IgD-negative memory B cell (primary cell): ENCODE data around the gene ASB6. TPM values are rescaled to one million over a fixed set of nuclear protein-coding genes. Genes with fewer than 3 reads are reported as not detected.

ENCODE experiments used
- H3K27ac Mint-ChIP-seq, 3 donors: one replicate each; pipeline ENCODE4 v1.8.0; 2020 to 2022; ENCODE audit warnings: mild to moderate bottlenecking in 3 of 3, mixed read lengths in 3 of 3, moderate library complexity in 1 of 3
- H3K27me3 Mint-ChIP-seq: one replicate; pipeline ENCODE4 v1.8.0; 2021; ENCODE audit warnings: mixed read lengths
- H3K36me3 Mint-ChIP-seq: one replicate; pipeline ENCODE4 v1.8.0; 2020; ENCODE audit warnings: mild to moderate bottlenecking, mixed read lengths
- H3K4me1 Mint-ChIP-seq, 3 donors: one replicate each; pipeline ENCODE4 v1.8.0; 2020 to 2022; ENCODE audit warnings: mixed read lengths in 3 of 3, mild to moderate bottlenecking in 1 of 3
- H3K4me3 Mint-ChIP-seq, 4 donors: one replicate each; pipeline ENCODE4 v1.8.0; 2020 to 2022; ENCODE audit warnings: mild to moderate bottlenecking in 4 of 4, mixed read lengths in 4 of 4, moderate library complexity in 3 of 4
- H3K9me3 Mint-ChIP-seq, 3 donors: one replicate each; pipeline ENCODE4 v1.8.0; 2020 to 2021; ENCODE audit warnings: mixed read lengths in 3 of 3, mild to moderate bottlenecking in 1 of 3
- polyA plus RNA-seq: library from polyadenylated mRNA; unstranded; fragments of 300-500 nt; fragmentation: Illumina TruSeq; gene quantifications from one replicate; pipeline ENCODE4 v1.2.3, GENCODE V29; 2021

Gene ASB6
- polyA plus RNA-seq, 1 donor from 2014 or later: 27.2 TPM

- peaks cover 24 to 38% (median 33%) of the 10 kb centered on the region in 3 donors for H3K4me1 Mint-ChIP-seq
- peak overlapping the region in 2 of 4 donors; percentile 57 to 76 for H3K4me3 Mint-ChIP-seq
- H3K36me3 Mint-ChIP-seq: no peaks in the 10 kb centered on the region
- H3K9me3 Mint-ChIP-seq: no peaks in the 10 kb centered on the region
- H3K27me3 Mint-ChIP-seq: no peaks in the 10 kb centered on the region
- peak overlapping the region in 2 of 3 donors; percentile 81 to 91 for H3K27ac Mint-ChIP-seq
These were observed 10.8 kb downstream of the ASB6 start for GRCh38 chr9:129630967-129631673.

- H3K27ac Mint-ChIP-seq: peak overlapping the region; percentile 31 to 79 (median 67)
- no peaks in the 10 kb centered on the region for H3K9me3 Mint-ChIP-seq
- H3K36me3 Mint-ChIP-seq: no peaks in the 10 kb centered on the region
- H3K27me3 Mint-ChIP-seq: no peaks in the 10 kb centered on the region
- H3K4me3 Mint-ChIP-seq: peak overlapping the region in 2 of 4 donors; percentile 47 to 95
- H3K4me1 Mint-ChIP-seq: peaks cover 25 to 45% (median 39%) of the 10 kb centered on the region in 3 donors
These were observed 12.6 kb downstream of the ASB6 start for GRCh38 chr9:129629251-129629820.

GRCh38 chr9:129628709-129629108 is 13.2 kb downstream of the ASB6 start:
- Mint-ChIP-seq H3K9me3 (no peaks in the 10 kb centered on the region), H3K36me3 (no peaks in the 10 kb centered on the region), H3K4me1 (peaks cover 29 to 49% (median 41%) of the 10 kb centered on the region in 3 donors), H3K4me3 (peak overlapping the region in 3 of 4 donors; percentile 22 to 95 (median 47)), H3K27me3 (no peaks in the 10 kb centered on the region), H3K27ac (peak overlapping the region in 2 of 3 donors; percentile 31 to 100)

GRCh38 chr9:129627556-129628440 is 14.2 kb downstream of the ASB6 start:
- no peaks in the 10 kb centered on the region for H3K9me3 Mint-ChIP-seq
- H3K4me3 Mint-ChIP-seq: peak overlapping the region; percentile 88 to 98 (median 94)
- H3K27ac Mint-ChIP-seq: peak overlapping the region; percentile 95 to 100 (median 98)
- peaks cover 5% of the 10 kb centered on the region for H3K27me3 Mint-ChIP-seq
- H3K36me3 Mint-ChIP-seq: no peaks in the 10 kb centered on the region
- H3K4me1 Mint-ChIP-seq: peaks cover 29 to 49% (median 41%) of the 10 kb centered on the region in 3 donors

DNA sequence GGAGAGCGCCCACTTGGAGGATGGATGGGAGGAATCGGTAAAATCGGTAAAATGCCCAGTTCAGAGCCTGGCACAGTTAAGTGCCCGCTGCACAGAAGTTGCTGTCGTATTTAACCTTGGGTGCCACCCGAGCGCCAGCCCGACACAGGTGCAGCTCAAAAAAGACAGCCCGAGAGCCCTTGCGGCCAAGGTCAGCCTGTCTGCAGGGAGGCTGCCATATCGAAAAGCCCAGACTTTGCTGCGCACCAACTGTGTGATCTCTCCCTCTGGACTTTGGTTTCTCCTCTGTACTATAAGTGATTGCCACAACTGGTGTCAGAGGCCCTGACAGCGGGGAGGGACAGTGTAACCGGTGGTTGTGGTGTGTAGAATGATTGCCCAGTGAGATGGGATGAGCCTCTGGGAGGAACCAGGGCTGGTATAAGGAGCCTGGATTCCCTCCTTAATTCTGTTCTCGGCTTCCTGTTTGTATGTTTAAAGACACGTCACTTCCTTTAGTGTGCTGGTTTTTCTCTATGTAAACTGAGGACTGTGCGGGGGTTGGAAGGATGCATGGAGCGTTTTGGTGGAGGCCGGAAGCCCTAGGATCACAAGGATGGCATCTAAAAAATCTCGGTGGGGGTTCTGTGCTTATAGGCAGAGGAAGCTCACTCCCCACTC is 15.2 kb downstream of the ASB6 start:
- Mint-ChIP-seq H3K9me3 (no peaks in the 10 kb centered on the region), H3K4me1 (peaks cover 29 to 48% (median 39%) of the 10 kb centered on the region in 3 donors), H3K27ac (peak overlapping the region; percentile 95 to 100 (median 98)), H3K4me3 (peak overlapping the region; percentile 88 to 98 (median 94)), H3K36me3 (no peaks in the 10 kb centered on the region), H3K27me3 (peaks cover 8% of the 10 kb centered on the region)

DNA sequence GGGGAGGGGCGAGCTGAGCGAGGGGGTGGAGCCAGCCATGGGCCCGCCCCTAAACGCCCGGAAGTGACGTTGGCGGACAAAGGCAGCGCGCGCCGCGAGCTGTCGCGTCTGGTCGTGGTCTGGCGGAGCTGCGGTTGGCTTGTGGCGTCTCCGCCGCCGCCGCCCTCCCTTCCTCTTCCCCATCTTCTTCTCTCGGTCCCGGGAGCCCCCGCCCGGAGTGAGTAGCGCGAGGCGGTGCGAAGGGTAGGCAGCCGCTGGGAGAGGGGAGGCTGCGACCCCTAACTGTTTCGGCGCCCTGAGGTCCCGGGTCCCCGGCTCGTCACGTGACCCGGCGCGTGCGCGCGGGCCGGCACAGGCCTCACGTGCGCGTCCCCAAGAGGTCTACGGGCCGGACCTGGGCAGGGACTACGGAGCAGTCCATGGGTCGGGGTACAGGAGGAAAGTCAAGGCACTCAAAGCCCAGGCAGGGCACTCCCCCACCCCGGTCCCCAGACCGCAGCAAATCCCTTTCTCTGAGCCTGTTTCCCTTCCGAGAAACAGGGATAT is 15.8 kb downstream of the ASB6 start, which contains the start of gene NTMT1:
Gene NTMT1 (plus strand): TSS at position 85 of the 546 bp plus-strand sequence. CDS start 6,541 bp downstream, outside the sequence.
- Mint-ChIP-seq H3K4me1 (peaks cover 24 to 42% (median 33%) of the 10 kb centered on the region in 3 donors), H3K36me3 (no peaks in the 10 kb centered on the region), H3K4me3 (peak within 1 kb of the TSS; percentile 88 to 98 (median 94)), H3K27ac (peak within 1 kb of the TSS; percentile 95 to 100 (median 98)), H3K27me3 (peaks cover 12% of the 10 kb centered on the region), H3K9me3 (no peaks in the 10 kb centered on the region)

DNA sequence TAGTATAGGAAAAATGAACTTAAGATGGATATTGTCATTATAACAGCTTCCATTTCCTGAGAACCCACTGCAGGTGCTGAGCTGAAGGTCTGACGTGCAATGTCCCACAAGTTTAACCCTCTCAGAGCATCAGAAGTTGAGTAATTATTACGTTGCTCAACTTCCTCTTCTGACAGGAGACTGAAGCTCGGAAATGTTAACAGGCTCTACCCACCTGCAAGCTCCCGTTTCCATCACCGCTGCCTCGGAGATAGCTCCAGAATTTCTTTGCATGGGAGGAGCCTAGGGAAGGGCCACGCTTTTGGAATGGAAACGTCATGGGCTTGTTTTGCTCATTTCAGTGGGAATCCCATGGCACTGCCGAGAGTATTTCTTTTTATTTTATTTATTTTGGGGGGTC is 17.0 kb downstream of the ASB6 start:
- Mint-ChIP-seq H3K9me3 (no peaks in the 10 kb centered on the region), H3K27me3 (peaks cover 18% of the 10 kb centered on the region), H3K4me1 (peaks cover 22 to 32% (median 28%) of the 10 kb centered on the region in 3 donors), H3K4me3 (peak overlapping the region; percentile 88 to 95 (median 94)), H3K36me3 (no peaks in the 10 kb centered on the region), H3K27ac (peak overlapping the region; percentile 94 to 100 (median 97))

DNA sequence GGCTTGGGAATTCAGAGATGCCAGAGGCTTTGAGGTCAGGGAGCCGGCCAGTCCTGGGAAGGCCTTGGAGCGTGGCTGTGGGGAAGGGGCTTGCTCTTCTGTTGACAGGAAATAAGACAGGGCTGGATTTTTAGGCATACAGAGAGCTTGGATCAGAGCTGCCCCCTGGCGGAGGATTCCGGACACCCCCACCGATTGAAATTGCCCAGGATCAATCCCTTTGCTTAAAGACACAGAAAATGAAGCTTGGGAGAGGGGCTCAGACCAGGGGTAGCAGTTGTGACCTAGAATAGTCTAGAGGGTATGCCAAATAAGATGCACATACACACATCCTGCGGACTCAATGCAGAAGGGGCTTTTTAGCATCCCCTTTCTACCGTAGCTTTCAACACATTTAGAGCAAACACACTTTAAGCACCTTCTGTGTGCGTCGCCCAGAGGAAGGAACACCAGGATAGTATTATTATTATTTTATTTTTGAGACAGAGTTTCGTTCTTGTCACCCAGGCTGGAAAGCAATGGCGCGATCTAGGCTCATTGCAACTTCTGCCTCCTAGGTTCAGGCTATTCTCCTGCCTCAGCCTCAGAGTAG is 17.7 kb downstream of the ASB6 start:
- no peaks in the 10 kb centered on the region for H3K9me3 Mint-ChIP-seq
- H3K27ac Mint-ChIP-seq: peak overlapping the region; percentile 94 to 100 (median 97)
- H3K4me3 Mint-ChIP-seq: peak overlapping the region; percentile 84 to 95 (median 92)
- peaks cover 22 to 28% (median 25%) of the 10 kb centered on the region in 3 donors for H3K4me1 Mint-ChIP-seq
- peaks cover 21% of the 10 kb centered on the region for H3K27me3 Mint-ChIP-seq
- no peaks in the 10 kb centered on the region for H3K36me3 Mint-ChIP-seq

DNA sequence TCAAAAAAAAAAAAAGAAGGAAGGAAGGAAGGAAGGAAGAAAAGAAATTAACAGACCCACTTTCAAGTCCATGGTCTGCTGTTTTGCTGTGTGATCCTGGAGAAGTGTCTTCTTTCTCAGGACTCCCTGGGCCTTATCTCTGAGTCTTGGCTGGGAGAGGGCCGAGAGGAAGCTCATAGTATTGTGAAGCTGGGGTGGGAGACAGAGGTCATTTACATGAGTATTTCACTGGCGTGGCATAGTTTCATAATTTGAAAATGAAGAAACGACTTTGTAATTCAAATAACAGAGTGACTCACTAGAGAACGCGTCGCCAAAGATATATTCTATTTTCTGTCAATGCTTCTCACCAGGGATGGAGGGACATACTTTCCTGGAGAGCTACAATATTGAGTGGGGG is 18.6 kb downstream of the ASB6 start:
- peaks cover 0 to 3% (median 0%) of the 10 kb centered on the region in 3 donors for H3K9me3 Mint-ChIP-seq
- H3K27ac Mint-ChIP-seq: peak overlapping the region in 1 of 3 donors; percentile 81
- peaks cover under 1% of the 10 kb centered on the region for H3K36me3 Mint-ChIP-seq

GRCh38 chr9:129620669-129621295 is 21.2 kb downstream of the ASB6 start, which contains the start of gene C9orf50:
Gene C9orf50, minus strand, starts transcription at chr9:129621101. Its CDS starts 527 bp downstream, at chr9:129620574.
- peak within 1 kb of the TSS in 2 of 4 donors; percentile 2 to 41 for H3K4me3 Mint-ChIP-seq
- peaks cover 1% of the 10 kb centered on the region for H3K36me3 Mint-ChIP-seq
- H3K9me3 Mint-ChIP-seq: peaks cover 0 to 3% (median 0%) of the 10 kb centered on the region in 3 donors
- peaks cover 27% of the 10 kb centered on the region for H3K27me3 Mint-ChIP-seq
- no peak within 1 kb of the TSS for H3K27ac Mint-ChIP-seq
- H3K4me1 Mint-ChIP-seq: peaks cover 7 to 11% (median 10%) of the 10 kb centered on the region in 3 donors

More for the DNA sequence above, 18.6 kb downstream of the ASB6 start:
- H3K27me3 Mint-ChIP-seq: peaks cover 25% of the 10 kb centered on the region
- peaks cover 19 to 28% (median 22%) of the 10 kb centered on the region in 3 donors for H3K4me1 Mint-ChIP-seq
- H3K4me3 Mint-ChIP-seq: peak overlapping the region in 1 of 4 donors; percentile 27

GRCh38 chr9:129619787-129620668 is 21.9 kb downstream of the ASB6 start:
- peaks cover 1% of the 10 kb centered on the region for H3K36me3 Mint-ChIP-seq
- H3K9me3 Mint-ChIP-seq: peaks cover 0 to 3% (median 0%) of the 10 kb centered on the region in 3 donors
- no peak overlapping the region for H3K27ac Mint-ChIP-seq
- peak overlapping the region in 3 of 4 donors; percentile 10 to 76 (median 30) for H3K4me3 Mint-ChIP-seq
- peaks cover 7 to 9% (median 7%) of the 10 kb centered on the region in 3 donors for H3K4me1 Mint-ChIP-seq
- H3K27me3 Mint-ChIP-seq: peaks cover 27% of the 10 kb centered on the region

DNA sequence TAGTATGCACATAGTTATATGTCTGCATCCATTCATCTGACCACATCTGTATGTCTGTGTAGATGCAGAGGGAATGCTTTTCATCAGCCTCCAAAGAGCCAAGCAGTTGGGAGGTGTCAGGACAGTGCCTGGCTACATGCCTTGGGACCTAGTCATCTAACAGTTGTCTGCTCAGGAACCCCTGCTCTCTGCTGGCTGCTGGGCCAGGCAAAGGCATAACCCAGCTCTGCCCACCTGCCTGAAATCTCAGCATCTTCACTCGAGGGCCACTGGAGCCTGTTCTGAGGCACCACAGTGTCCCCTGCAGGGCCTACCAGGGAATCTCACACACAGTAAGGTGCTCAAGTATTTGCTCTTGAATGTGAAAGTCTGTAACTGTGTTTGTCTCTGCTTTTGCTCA is 24.8 kb downstream of the ASB6 start:
- Mint-ChIP-seq H3K4me3 (peak overlapping the region in 1 of 4 donors; percentile 20), H3K9me3 (peaks cover 0 to 3% (median 0%) of the 10 kb centered on the region in 3 donors), H3K27me3 (peaks cover 25% of the 10 kb centered on the region), H3K4me1 (peaks cover 0 to 3% (median 2%) of the 10 kb centered on the region in 3 donors), H3K36me3 (peaks cover 1% of the 10 kb centered on the region), H3K27ac (no peak overlapping the region)
